Subcutaneous adipose tissue (tissue), 4 donors: ENCODE measurements around the gene NEURL2. TPM values are rescaled to one million over a fixed set of nuclear protein-coding genes. Genes with fewer than 3 reads are reported as not detected.

Source experiments
- total RNA-seq, 4 donors: library from RNA; depleted of rRNA; stranded (reverse); fragments of >200 nt; gene quantifications; one replicate each; pipeline ENCODE4 v1.1.0, GENCODE V29; 2016
- TF ChIP-seq, protein P1 (sequence below): fragments of 450-650 bp; IDR thresholded peaks from one replicate; pipeline ENCODE4 v1.5.1; 2016; ENCODE audit warnings: low read depth, mild to moderate bottlenecking, control low read depth, antibody characterized with exemption, moderate library complexity

NEURL2 gene
- total RNA-seq, 4 donors from 2014 or later: 2.3 to 15.1 (median 10.0) TPM

GRCh38 chr20:45860560-45861220 is 30.3 kb downstream of the NEURL2 start:
- TF ChIP-seq, protein P1, sequence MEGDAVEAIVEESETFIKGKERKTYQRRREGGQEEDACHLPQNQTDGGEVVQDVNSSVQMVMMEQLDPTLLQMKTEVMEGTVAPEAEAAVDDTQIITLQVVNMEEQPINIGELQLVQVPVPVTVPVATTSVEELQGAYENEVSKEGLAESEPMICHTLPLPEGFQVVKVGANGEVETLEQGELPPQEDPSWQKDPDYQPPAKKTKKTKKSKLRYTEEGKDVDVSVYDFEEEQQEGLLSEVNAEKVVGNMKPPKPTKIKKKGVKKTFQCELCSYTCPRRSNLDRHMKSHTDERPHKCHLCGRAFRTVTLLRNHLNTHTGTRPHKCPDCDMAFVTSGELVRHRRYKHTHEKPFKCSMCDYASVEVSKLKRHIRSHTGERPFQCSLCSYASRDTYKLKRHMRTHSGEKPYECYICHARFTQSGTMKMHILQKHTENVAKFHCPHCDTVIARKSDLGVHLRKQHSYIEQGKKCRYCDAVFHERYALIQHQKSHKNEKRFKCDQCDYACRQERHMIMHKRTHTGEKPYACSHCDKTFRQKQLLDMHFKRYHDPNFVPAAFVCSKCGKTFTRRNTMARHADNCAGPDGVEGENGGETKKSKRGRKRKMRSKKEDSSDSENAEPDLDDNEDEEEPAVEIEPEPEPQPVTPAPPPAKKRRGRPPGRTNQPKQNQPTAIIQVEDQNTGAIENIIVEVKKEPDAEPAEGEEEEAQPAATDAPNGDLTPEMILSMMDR: no peak

- TF ChIP-seq, protein P1: no peak
These were observed 31.1 kb downstream of the NEURL2 start for GRCh38 chr20:45859916-45860315.

DNA sequence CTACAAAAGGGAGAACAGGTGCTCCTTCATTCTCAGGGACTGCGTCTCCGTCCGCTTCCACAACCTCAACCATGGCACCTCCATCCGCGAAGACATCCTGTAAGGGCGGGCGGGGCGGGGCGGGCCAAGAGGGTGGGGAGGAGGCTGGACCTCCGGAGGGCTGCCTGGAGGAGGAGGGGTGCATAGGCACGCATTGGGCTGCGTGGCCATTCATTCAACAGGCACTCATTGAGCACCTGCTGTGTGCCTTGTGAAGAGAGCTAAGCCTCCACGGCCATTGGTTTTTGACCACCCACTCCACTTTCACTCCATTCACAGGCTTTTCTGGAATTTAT is 33.2 kb downstream of the NEURL2 start:
- TF ChIP-seq, protein P1: no peak

- TF ChIP-seq, protein P1: no peak
These were observed 33.7 kb downstream of the NEURL2 start, which contains the start of the genes ACOT8 and ZSWIM3 for GRCh38 chr20:45857114-45857881. Gene ACOT8 (minus strand): TSS chr20:45857392. CDS start chr20:45857315, 77 bp downstream. Gene ZSWIM3 (plus strand): TSS chr20:45857614. CDS start chr20:45857826, 212 bp downstream.

DNA sequence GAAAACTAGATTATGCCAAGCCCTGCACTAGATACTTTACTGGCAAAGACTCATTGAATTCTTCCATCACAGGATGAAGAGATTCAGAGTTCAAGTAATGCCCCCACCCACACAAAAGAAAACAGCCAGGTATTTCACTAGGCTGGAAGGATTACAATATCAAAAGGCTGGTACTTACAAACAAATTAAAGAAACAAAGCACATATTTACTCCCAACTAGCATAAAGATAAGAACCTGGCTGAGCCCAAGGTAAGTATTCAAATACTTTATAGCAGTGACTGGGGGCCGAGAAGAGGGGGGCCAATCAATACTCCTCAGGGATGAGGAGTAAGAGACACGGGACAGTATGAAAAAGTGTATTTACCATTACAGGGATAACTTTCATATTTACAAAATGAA is 37.5 kb downstream of the NEURL2 start:
- TF ChIP-seq, protein P1: no peak

DNA sequence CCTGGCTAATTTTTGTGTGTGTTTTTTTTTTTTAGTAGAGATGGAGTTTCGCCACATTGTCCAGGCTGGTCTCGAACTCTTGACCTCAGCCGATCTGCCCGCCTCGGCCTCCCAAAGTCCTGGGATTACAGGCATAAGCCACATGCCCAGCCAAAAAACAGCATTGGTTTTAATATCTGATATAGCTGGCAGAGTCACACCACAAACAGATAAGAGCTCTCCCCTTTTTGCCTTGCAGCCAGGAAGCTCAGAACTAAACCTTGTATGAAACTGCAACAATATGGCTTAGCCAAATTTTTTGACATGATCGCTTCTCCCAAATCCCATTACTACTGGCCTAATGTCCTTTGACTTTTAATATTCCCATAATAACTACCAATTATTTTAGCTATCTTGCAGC is 38.7 kb downstream of the NEURL2 start:
- TF ChIP-seq, protein P1: no peak

GRCh38 chr20:45851501-45851900 is 39.5 kb downstream of the NEURL2 start:
- TF ChIP-seq, protein P1: no peak
